ENCODE results near the gene PRDM9.
A peak's percentile ranks its signal among the peaks of the same experiment; 100 is the strongest.
"Not testable (repeated sequence)": the region's sequence is repeated elsewhere in the genome, so short reads cannot be mapped to it uniquely, and the experiment has no call there.

Gene PRDM9

GRCh38 chr5:23507278-23507685 is at the start of gene PRDM9:
Gene PRDM9 (plus strand): TSS chr5:23507609. CDS start chr5:23509034, 1,425 bp downstream.
- DNase-seq = peak; percentile 98

- no peak for DNase-seq
Measured at GRCh38 chr5:23457780-23458179, 49.6 kb upstream of the PRDM9 start.

- no peak for DNase-seq
Measured at GRCh38 chr5:23459214-23459613, 48.2 kb upstream of the PRDM9 start.

DNA sequence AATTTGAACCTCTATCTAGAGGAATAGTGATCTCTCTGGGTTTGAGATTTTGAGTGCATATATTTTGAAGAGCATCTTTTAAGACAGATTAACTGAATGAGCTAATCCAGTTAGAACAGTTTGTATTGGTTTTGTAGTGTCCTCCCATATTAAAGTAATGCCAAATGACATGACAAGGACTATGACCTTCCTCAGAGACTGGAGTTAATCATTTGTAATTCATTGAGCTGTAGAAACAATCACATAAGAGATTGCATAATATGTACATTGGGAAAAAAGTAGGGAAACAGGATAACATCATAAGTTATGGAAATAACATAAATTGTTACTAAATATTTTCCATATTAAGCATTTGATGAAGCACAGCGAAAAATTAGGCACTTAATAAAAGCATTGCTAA is 45.8 kb upstream of the PRDM9 start:
- no peak for DNase-seq

DNA sequence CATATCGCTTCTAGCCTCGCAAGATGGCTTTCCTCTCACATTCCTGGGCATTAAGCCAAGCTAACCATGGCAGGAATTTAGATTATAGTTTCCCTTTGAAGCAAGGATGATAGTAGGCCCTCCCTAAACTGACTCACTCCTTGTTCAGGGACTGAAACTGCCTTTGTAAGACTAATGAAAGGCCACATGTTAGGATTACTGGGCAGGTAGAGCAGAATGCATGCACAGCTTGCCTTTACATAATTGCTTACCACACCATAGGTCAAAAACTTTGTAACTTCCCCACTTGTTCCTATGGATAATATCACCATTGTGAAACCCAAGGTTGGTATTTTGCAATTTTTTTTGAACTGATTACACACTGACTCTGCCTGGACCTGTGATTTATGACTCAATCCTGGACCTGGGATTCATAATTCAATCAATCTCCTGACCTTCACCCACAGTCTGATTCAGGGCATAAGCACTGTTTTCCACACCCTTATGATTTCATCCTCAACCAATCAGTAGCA is 41.0 kb upstream of the PRDM9 start:
- peak; percentile 29 for DNase-seq

DNA sequence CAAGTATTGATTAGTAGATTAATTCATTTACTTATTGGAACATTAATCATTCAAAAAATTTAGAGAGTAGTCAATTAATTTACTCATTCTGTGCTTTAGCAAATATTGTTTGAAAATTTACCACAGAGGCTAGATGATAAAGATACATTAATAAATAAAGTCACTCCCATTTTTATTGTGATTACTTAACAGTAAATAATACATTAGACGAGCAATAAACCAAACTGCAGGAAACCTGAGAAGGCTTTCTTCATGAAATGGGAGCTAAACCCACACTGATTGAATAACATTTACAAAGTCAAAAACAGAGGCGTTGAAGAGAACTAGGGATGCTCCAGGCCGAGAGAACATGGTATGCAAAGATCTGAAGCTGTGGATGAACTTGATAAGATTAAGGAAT is 38.8 kb upstream of the PRDM9 start:
- DNase-seq = no peak

DNA sequence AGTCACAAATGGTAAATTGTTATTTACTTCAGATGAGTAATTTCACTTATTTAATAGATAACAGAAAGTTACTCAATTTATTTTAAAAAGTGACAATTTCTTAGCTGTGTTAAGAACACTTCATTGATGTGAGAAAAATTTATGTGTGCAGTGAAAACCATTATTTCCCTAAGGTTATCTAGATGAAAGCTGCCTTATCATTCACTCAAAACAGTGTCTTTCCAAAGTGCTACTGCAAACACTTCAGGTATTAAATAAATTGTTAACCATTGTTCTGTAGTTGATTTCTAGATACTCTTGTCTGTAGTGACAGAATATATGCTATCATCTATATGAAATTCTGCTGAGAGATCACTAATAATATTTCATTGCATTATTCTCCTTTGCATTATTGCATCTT is 33.5 kb upstream of the PRDM9 start:
- DNase-seq = no peak

- DNase-seq = no peak
Measured at GRCh38 chr5:23474315-23474714, 33.1 kb upstream of the PRDM9 start.

DNA sequence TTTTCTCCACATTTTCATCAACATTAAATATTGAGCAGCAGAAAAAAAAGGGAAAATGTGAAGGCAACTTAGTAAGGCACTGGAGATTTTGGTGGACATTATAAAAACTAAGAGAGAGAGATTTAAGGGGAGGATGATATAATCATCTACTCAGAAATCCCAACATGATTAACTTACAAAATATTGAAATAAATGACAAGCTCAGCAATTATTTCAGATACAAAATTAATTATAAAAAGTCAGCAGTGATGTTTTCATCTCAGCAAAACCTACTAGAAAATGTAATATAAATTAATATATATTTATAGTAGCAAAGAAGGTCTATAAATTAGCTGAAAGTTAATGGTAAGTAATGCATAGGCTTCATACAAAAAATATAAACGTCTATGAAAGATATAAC is 30.8 kb upstream of the PRDM9 start:
- no peak for DNase-seq

GRCh38 chr5:23482642-23483041 is 24.8 kb upstream of the PRDM9 start:
- no peak for DNase-seq

- DNase-seq = no peak
Measured at GRCh38 chr5:23483090-23483489, 24.3 kb upstream of the PRDM9 start.

- DNase-seq = no peak
Measured at GRCh38 chr5:23484096-23484495, 23.3 kb upstream of the PRDM9 start.

DNA sequence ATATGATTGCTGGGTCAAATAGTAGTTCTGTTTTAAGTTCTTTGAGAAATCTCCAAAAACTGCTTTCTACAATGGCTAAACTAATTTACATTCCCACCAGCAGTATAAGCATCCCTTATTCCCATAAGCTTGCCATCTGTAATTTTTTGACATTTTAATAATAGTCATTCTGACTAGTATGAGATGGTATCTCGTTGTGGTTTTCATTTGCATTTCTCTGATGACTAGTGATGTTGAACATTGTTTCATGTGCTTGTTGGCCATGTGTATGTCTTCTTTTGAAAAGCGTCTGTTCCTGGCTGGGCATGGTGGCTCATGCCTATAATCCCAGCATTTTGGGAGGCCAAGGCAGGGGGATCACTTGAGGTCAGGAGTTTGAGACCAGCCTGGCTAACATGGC is 21.2 kb upstream of the PRDM9 start:
- DNase-seq = not testable (repeated sequence)

- DNase-seq = no peak
Measured at GRCh38 chr5:23490993-23491392, 16.4 kb upstream of the PRDM9 start.

DNA sequence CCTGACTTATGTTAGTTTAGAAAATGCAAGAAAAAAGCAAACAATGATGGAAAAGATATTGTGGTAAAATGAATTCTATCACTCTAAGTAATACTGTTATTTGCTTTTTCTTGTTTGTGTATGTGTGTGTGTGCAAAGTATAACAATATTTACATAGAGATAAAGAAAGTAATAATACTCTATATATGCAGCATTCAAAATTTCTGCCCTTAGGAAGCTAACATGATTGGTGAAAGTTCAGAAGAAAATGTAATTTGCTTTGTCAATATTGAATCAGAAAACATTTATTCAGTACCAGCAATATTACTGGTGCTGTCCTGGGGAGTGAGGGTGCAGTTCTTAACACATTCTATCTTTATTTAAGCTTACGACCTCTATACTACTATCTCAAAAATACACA is 12.9 kb upstream of the PRDM9 start:
- peak; percentile 23 for DNase-seq

GRCh38 chr5:23496576-23496975 is 10.8 kb upstream of the PRDM9 start:
- no peak for DNase-seq

DNA sequence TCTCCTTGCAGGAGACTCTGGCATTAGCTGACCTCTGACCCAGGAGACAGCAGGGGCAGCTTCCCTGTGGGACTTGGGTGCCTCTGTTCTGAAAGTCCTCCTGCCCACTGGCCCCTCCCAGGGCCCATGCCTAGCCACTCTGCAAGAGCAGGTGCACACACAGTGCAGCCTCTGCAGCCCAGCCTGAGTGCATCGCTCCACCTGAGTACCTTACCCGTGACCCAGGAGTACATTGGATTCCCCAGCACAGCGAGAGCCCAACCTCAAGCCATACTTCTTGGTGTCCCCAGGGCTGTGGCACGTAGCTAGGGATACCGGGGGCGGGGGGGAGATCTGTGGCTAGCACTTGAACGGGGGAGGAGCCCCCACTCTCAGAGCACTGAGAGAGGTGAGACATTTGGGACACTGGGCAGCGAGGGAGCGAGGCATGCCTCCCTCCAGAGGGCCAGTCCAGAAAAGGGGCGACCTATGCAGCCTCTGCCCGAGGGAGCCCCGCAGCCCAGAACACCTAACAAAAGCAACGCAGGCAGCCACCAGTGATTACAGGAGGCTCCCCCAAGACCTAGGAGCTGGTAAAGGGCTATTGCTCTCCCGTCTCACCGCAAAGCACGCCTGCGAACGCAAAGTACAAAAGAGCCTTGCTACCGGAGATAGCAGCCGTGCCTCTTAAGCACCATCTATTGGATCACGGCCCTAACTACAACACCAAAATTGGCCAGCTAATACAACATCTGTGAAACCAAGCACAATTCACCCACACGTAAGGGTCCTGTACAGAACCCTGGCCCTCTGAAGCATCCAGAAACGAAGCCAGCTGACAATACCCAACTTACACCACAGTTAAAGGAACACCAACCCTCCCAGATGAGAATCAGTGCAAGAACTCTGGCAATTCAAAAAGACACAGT is 826 bp upstream of the PRDM9 start:
- DNase-seq = peak; percentile 88

GRCh38 chr5:23510434-23510833 is 3.0 kb downstream of the PRDM9 start:
- DNase-seq = not testable (repeated sequence)

DNA sequence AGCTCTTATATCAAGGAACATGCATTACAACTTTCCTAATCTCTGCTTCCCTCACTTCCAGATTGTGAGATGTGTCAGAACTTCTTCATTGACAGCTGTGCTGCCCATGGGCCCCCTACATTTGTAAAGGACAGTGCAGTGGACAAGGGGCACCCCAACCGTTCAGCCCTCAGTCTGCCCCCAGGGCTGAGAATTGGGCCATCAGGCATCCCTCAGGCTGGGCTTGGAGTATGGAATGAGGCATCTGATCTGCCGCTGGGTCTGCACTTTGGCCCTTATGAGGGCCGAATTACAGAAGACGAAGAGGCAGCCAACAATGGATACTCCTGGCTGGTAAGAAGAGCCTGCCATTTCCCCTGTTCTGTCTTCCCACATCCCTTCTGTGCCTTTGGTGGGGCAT is 15.1 kb downstream of the PRDM9 start:
- DNase-seq = no peak

- DNase-seq = no peak
Measured at GRCh38 chr5:23523031-23523430, 15.6 kb downstream of the PRDM9 start.

- DNase-seq = no peak
Measured at GRCh38 chr5:23523998-23524397, 16.6 kb downstream of the PRDM9 start.

DNA sequence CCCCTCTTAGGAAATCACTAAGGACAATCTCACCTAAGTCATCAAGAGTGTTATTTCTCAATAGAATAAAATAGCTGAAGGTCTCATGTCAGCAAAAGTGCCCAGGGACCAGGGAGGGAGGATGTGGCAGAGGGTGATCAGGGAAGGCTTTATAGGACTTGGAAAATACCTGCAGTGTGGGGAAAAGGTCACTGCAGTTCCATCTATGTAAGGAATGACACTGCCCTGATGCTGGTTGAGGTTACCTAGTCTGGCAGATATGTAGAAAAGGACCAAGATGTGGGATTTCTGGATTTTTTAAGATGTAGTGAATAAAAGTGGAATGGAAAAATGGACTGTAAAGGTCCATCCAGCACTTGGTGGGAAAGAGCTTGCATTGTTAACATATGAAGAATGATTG is 18.3 kb downstream of the PRDM9 start:
- DNase-seq = no peak

GRCh38 chr5:23526616-23527015 is 19.2 kb downstream of the PRDM9 start:
- peak; percentile 48 for DNase-seq

DNA sequence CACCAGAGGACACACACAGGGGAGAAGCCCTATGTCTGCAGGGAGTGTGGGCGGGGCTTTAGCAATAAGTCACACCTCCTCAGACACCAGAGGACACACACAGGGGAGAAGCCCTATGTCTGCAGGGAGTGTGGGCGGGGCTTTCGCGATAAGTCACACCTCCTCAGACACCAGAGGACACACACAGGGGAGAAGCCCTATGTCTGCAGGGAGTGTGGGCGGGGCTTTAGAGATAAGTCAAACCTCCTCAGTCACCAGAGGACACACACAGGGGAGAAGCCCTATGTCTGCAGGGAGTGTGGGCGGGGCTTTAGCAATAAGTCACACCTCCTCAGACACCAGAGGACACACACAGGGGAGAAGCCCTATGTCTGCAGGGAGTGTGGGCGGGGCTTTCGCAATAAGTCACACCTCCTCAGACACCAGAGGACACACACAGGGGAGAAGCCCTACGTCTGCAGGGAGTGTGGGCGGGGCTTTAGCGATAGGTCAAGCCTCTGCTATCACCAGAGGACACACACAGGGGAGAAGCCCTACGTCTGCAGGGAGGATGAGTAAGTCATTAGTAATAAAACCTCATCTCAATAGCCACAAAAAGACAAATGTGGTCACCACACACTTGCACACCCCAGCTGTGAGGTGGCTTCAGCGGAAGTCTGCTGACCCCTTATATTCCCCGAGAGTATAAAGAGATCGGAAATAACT is 20.0 kb downstream of the PRDM9 start:
- DNase-seq = peak; percentile 79

All from DMS53 (cell line).